Left lung (tissue), 10 donors: ENCODE data around the gene TRPC4. TPM values are rescaled to one million over a fixed set of nuclear protein-coding genes. Genes with fewer than 3 reads are reported as not detected.

Experiments used
- ATAC-seq: fragments of 200-7000 bp; cut with Tn5 transposase; one replicate; pipeline ENCODE4 v1.9.1; 2020; ENCODE audit warnings: moderate library complexity
- DNase-seq, 4 donors: peaks; one replicate each; pipeline ENCODE4 v3.0.0-alpha.2; 2013 to 2020
- H3K27ac ChIP-seq, 2 donors: fragments of 200-600 bp; sonication (generic) in 1 of 2; one replicate each; pipeline versions ENCODE4 v1.5.0 to v1.8.0; 2020 to 2021
- H3K27me3 ChIP-seq, 2 donors: fragments of 200-600 bp; sonication (generic) in 1 of 2; one replicate each; pipeline versions ENCODE4 v1.5.0 to v1.8.0; 2020 to 2021
- H3K36me3 ChIP-seq, 2 donors: fragments of 200-600 bp; sonication (generic) in 1 of 2; one replicate each; pipeline versions ENCODE4 v1.5.0 to v1.8.0; 2020 to 2021
- H3K4me1 ChIP-seq, 2 donors: fragments of 200-600 bp; one replicate each; pipeline ENCODE4 v1.8.0; 2021
- H3K4me3 ChIP-seq, 2 donors: fragments of 200-600 bp; sonication (generic) in 1 of 2; one replicate each; pipeline versions ENCODE4 v1.5.0 to v1.8.0; 2020 to 2021; ENCODE audit warnings: mild to moderate bottlenecking in 1 of 2
- H3K9me3 ChIP-seq, 2 donors: fragments of 200-600 bp; sonication (generic) in 1 of 2; one replicate each; pipeline versions ENCODE4 v1.5.0 to v1.8.0; 2020 to 2021
- intact Hi-C, 2 donors: fragments of 100-400 bp; cut with DNase I; formaldehyde crosslinking; loops; one replicate each; pipeline versions ENCODE4 v1.11.2 to v1.14.2; 2022
- polyA plus RNA-seq, 6 donors: library from polyadenylated mRNA; unstranded; fragments of 120-200 nt; gene quantifications; one replicate each; pipeline ENCODE4 v1.2.1, GENCODE V29; 2013; ENCODE audit not compliant: insufficient read length in 6 of 6
- total RNA-seq, 2 donors: library from RNA; stranded (reverse); fragmentation: NEBNext Ultra II Directional; extraction: Animal tissue kit (Norgen Biotek cat#: 25700); gene quantifications; one replicate each; pipeline ENCODE4 v1.2.1, GENCODE V29; 2021
- TF ChIP-seq, protein P1 (sequence below), 2 donors: fragments of 200-600 bp; sonication (generic) in 1 of 2; IDR thresholded peaks; one replicate each; pipeline versions ENCODE4 v1.5.0 to v1.8.0; 2021; ENCODE audit warnings: antibody characterized with exemption in 2 of 2
- donor health status: DM: no; HTN: yes; CAD: no.
- donor health status: DM: no; HTN: no; CAD: no.

TRPC4 gene
- total and polyA plus RNA-seq, 8 donors, result 0.13 to 2.1 (median 0.25) TPM

GRCh38 chr13:37707739-37708500 lies 161.7 kb downstream of the TRPC4 start:
- H3K4me1 ChIP-seq, result no peaks in the 10 kb centered on the region
- H3K27ac ChIP-seq, result no peak overlapping the region
- ATAC-seq (no peak), DNase-seq (no peak)
- H3K9me3 ChIP-seq, result no peaks in the 10 kb centered on the region
- no peaks in the 10 kb centered on the region for H3K36me3 ChIP-seq
- H3K27me3 ChIP-seq, result no peaks in the 10 kb centered on the region
- TF ChIP-seq, protein P1, sequence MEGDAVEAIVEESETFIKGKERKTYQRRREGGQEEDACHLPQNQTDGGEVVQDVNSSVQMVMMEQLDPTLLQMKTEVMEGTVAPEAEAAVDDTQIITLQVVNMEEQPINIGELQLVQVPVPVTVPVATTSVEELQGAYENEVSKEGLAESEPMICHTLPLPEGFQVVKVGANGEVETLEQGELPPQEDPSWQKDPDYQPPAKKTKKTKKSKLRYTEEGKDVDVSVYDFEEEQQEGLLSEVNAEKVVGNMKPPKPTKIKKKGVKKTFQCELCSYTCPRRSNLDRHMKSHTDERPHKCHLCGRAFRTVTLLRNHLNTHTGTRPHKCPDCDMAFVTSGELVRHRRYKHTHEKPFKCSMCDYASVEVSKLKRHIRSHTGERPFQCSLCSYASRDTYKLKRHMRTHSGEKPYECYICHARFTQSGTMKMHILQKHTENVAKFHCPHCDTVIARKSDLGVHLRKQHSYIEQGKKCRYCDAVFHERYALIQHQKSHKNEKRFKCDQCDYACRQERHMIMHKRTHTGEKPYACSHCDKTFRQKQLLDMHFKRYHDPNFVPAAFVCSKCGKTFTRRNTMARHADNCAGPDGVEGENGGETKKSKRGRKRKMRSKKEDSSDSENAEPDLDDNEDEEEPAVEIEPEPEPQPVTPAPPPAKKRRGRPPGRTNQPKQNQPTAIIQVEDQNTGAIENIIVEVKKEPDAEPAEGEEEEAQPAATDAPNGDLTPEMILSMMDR (IDR thresholded peaks at IDR 0.05), result no peak
- intact Hi-C loops, result no loop called here
- no peak overlapping the region for H3K4me3 ChIP-seq

GRCh38 chr13:37706041-37706440 lies 163.5 kb downstream of the TRPC4 start:
- TF ChIP-seq, protein P1 (IDR thresholded peaks at IDR 0.05), result no peak
- H3K4me1 ChIP-seq, result no peaks in the 10 kb centered on the region
- H3K4me3 ChIP-seq, result no peak overlapping the region
- no peaks in the 10 kb centered on the region for H3K9me3 ChIP-seq
- DNase-seq (no peak), ATAC-seq (no peak)
- no peaks in the 10 kb centered on the region for H3K36me3 ChIP-seq
- no peak overlapping the region for H3K27ac ChIP-seq
- intact Hi-C loops, result no loop called here
- H3K27me3 ChIP-seq, result no peaks in the 10 kb centered on the region

GRCh38 chr13:37701972-37702371 lies 167.6 kb downstream of the TRPC4 start:
- Histone ChIP-seq H3K4me1 (no peaks in the 10 kb centered on the region), H3K36me3 (no peaks in the 10 kb centered on the region), H3K27me3 (no peaks in the 10 kb centered on the region), H3K9me3 (no peaks in the 10 kb centered on the region), H3K4me3 (no peak overlapping the region), H3K27ac (peak overlapping the region in 1 of 2 donors; percentile 2)
- ATAC-seq (peak; percentile 38), DNase-seq (no peak)
- intact Hi-C loops, result no loop called here
- TF ChIP-seq, protein P1 (IDR thresholded peaks at IDR 0.05), result no peak

- Histone ChIP-seq H3K27ac (peak overlapping the region in 1 of 2 donors; percentile 2), H3K9me3 (no peaks in the 10 kb centered on the region), H3K4me1 (no peaks in the 10 kb centered on the region), H3K4me3 (no peak overlapping the region), H3K27me3 (no peaks in the 10 kb centered on the region), H3K36me3 (no peaks in the 10 kb centered on the region)
- intact Hi-C loops, result no loop called here
- DNase-seq, result no peak
- ATAC-seq, result peak; percentile 35
- TF ChIP-seq, protein P1 (IDR thresholded peaks at IDR 0.05), result no peak
These were observed 168.3 kb downstream of the TRPC4 start for GRCh38 chr13:37701306-37701705.

GRCh38 chr13:37700887-37701286 lies 168.7 kb downstream of the TRPC4 start:
- Histone ChIP-seq H3K4me1 (no peaks in the 10 kb centered on the region), H3K27ac (peak overlapping the region in 1 of 2 donors; percentile 2), H3K9me3 (no peaks in the 10 kb centered on the region), H3K36me3 (no peaks in the 10 kb centered on the region), H3K27me3 (no peaks in the 10 kb centered on the region), H3K4me3 (no peak overlapping the region)
- TF ChIP-seq, protein P1 (IDR thresholded peaks at IDR 0.05), result no peak
- ATAC-seq (no peak), DNase-seq (no peak)
- intact Hi-C loops, result no loop called here
